DLD1 (cell line): ENCODE measurements around the gene BANK1.

Experiments used
- in situ Hi-C: cut with HindIII; loops from 2 replicates; pipeline ENCODE4 v1.10.0; 2017; ENCODE audit warnings: low sequenced_read_pairs

BANK1 gene

GRCh38 chr4:101807351-101807750 lies 16.8 kb downstream of the BANK1 start:
- in situ Hi-C loops = no loop called here

DNA sequence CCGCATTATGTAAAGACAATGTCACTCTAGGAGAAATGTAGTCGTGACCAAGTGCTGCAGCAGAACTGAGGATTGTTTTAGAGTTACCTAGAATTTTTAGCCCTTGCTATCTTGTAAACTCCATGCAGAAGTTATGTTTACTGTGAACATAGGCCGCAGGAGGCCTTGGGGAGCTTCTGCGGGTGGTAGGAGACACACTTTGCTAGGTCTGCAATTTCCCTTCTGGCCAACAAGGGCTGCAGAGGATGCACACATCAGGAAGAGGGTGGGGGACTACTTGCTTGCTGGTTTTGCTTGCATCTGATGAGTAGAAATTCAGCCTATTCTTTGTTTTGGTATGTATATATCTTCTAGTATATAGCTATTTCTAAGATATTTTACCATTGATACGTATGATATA lies 23.1 kb downstream of the BANK1 start:
- in situ Hi-C loops = no loop called here

- in situ Hi-C loops = no loop called here
Measured at GRCh38 chr4:101818362-101818761, 27.8 kb downstream of the BANK1 start.

DNA sequence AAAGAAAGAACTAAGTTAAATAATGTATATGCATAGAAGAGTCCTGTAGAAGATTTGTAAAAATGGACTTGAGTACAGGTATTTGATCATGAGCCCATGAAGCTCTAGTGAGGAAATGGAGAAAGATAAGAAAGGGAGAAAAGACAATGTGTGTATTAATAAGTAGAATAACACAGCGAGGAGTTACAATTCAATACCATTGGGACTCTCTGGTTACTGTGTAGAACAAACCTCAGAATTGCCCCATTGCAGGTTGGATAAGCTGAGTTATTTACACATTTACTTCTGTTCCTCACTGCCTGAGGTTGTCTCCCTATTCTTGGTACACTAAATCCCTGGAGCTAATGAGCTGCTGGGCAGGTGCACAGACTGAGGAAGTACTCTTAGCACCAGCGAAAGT lies 33.3 kb downstream of the BANK1 start:
- in situ Hi-C loops = no loop called here

DNA sequence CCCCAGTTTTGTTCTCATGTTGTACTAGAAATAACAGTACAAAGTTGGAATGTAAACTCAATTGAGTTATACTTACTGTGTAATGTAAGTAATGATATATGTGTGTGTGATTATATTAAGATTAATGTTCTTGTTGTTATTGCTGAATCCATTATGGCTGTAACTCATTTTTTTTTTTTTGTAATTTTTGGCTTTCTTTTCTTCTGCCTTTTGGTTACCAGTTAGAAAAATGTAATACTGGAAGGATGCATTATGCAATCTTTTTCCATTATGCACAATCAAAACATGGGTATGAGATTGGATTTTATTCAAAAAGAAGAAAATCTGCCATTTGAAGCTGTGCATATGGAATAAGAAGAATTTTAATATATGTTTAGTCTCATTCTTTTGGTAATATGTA lies 34.0 kb downstream of the BANK1 start:
- in situ Hi-C loops = no loop called here

DNA sequence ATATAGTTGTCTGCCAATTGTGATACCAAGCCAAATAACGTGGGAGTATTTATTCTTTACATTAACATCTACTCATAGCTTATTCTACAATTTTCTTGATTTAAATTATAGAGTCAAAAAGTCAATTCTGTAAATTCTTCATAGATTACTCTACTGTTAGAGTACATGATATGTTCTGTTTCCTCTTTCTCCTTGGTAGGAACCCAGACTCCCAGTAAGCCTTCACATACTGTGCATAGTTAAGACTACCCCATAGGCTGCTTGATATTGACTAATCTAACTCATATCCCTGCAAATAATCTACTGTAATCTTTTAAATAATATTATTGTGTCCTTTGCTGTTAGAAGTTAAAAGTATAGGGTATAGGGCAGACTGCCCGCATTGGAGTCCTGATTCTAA lies 35.4 kb downstream of the BANK1 start:
- in situ Hi-C loops = no loop called here

DNA sequence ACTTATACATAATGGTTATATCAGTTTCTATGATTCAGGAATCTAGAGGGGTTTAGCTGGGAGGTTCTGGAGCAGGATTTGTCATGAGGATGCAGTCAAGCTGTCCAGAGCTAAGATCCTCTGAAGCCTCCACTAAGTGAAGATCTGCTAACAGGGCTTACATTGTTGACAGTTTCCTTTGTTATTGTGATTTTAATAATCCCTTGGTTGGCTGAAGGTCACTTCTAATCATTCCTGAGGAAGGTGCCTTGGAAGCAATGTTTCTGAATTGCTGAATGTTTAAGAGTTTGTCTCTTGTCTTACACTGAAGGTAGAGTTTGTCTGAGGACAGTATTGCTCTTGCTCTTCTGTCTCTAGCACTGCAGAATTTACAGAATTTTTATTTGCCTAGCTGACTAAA lies 41.3 kb downstream of the BANK1 start:
- in situ Hi-C loops = no loop called here

DNA sequence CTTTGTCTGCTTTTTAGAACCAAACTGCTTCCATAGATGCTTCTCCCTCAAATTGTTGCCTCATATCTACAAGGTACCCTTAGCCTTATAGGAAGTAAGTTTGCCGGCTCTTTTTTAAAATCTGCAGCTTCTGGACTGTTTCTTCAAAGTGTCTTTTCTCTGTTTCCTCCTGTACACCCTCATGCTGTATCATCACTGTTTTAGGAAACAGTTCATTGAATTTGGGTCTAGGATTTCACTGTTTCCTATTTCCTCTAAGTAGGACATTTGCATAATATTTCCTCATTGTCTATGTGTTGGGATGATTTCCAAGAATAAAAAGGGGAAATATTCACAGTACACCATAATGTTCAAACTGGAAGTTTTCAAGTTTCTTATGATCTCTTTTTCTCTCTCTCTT lies 43.0 kb downstream of the BANK1 start:
- in situ Hi-C loops = no loop called here

DNA sequence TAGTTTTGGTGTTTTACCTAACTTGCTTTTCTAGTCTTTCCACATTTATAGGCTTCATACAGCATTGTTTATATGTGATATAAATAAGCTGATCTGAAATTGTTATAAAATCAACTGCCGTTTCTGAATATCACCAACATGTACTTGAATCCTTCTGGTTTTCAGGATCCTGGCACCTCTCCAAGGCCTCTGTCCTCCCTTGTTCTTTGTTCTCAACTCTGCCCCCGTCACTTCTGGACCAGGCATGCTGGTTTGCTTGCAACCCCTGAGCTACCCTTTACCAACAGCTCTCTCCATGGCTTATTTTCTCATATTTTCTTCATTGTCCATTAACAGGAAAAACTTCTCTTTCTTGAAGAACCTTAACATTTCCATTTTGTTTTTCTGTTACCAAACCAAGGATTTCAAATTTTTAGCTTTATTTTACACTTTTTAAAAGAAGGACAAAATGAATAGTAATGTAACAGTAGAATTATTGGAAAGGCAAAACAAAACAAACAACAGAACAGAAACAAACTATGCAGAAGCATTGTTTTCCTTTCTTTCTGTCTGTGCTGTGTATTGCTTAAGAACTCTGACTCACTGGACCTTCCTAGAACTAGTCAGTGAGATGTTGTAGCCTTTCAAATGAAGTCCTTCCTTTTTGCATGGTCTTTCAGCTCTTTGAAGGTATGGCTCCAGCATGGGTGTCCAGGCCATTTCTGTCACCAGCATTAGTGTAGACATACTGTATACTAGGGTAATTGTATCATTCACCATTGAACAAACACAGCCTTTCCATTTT lies 44.8 kb downstream of the BANK1 start:
- in situ Hi-C loops = no loop called here

DNA sequence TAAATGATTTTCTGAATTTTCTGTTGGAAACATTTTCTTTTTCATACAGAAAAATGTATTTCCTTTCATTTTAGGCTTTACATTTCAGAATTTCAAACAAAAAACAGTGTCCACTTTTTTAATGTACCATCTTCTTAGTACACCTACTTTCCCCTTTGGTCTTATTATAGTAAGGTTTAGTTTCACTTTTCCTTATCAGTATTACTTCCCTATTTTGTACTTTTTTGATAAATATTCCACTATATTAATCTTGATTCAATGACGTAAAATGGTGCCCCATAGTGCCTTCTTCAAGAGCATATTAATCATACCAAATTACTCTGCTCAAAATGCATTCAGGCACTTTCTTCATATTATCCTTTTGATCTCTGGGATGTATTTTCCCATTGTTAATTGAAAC lies 52.5 kb downstream of the BANK1 start:
- in situ Hi-C loops = no loop called here

- in situ Hi-C loops = no loop called here
Measured at GRCh38 chr4:101846550-101846949, 56.0 kb downstream of the BANK1 start.

DNA sequence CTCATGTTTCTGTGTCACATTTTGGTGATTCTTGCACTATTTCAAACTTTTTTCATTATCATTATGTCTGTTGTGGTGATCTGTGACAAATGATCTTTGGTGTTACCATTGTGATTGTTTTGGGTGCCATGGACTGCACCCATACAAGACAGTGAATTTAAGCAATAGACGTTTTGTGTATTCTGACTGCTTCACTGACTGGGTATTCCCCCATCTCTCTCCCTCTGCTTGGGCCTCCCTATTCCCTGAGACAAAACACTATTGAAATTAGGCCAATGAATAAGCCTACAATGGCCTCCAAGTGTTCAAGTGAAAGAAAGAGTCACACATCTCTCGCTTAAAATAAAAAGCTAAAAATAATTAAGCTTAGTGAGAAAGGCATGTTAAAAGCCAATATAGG lies 60.2 kb downstream of the BANK1 start:
- in situ Hi-C loops = no loop called here

- in situ Hi-C loops = no loop called here
Measured at GRCh38 chr4:101851672-101852071, 61.1 kb downstream of the BANK1 start.

DNA sequence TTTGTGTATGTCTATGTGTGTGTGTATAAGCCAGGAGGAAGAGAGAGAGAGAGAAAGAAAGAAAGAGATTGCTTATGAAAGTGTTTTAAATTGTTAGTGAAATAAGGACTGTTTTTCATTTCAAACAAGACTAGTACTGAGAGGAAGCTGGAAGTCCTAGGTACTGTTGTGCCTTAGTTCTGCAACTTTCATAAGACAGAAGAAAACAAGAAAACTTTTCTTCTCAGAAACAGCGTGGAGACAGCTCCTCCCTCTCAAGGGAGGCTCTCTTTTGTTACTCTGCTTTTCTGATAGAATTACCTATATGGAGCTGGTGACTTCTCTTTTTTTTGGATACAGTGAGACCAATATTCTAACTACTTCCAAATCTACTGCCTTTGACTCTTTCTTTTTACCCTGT lies 62.5 kb downstream of the BANK1 start:
- in situ Hi-C loops = no loop called here

DNA sequence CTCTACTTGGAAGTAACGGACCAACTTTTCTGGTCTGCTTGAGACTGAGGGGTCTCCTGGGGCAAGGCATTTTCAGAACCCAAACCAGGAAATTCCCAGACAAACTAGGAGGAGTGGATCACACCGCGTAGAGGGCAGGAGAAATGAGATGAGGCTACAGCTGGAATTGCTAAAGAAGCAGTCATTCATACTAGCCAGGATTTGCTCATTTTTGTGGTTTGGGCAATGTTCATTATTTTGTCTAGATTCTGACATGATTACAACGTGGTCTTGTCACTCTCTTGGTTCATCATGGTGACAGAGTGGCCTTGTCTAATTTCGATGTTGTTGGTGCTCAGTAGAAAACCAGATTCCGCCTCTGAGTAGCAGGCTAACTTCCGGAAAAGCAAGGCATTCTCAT lies 63.2 kb downstream of the BANK1 start:
- in situ Hi-C loops = no loop called here

GRCh38 chr4:101855239-101855638 lies 64.7 kb downstream of the BANK1 start:
- in situ Hi-C loops = no loop called here

- in situ Hi-C loops = no loop called here
Measured at GRCh38 chr4:101856149-101856548, 65.6 kb downstream of the BANK1 start.

GRCh38 chr4:101857176-101857575 lies 66.6 kb downstream of the BANK1 start:
- in situ Hi-C loops = no loop called here

DNA sequence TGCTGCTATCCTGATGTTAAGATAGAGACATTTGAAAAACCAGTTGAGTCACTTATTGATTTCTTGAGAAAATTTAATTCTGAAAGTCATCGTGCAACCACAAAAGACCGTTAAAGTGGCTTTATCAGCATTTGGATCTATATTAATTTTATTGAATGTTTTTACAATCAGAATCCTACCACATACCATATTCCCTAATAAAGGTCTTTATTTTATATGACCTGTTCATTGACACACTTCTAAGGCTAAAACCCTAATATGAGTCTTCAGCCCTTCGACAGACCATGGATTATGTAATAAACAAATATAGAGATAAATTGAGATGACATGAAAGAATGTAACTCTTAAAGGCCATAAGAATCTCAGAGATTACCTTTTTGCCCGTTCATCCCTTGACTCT lies 68.1 kb downstream of the BANK1 start:
- in situ Hi-C loops = no loop called here

DNA sequence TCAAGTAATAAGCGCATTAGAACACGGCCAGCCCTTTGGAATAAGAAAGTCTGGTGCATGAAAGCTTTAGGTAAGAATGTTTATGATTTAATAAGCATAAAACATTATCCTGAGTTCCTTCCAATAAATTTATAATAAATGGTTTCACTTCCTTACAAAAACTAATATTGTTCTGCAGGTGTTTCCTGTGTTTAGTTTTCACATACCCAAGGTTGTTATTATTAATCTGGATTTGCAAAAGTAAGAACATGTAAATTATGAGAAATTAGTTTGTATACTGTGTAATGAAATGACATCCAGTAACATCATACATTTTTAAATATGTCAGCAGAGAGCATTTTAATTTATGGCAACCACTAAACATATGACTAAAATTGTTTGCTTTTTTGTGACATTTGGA lies 72.1 kb downstream of the BANK1 start:
- in situ Hi-C loops = no loop called here

- in situ Hi-C loops = no loop called here
Measured at GRCh38 chr4:101864660-101865059, 74.1 kb downstream of the BANK1 start.

- in situ Hi-C loops = no loop called here
Measured at GRCh38 chr4:101865501-101866062, 75.1 kb downstream of the BANK1 start.

- in situ Hi-C loops = no loop called here
Measured at GRCh38 chr4:101870874-101871273, 80.3 kb downstream of the BANK1 start.
